Stimulated activated CD4-positive, alpha-beta T cell treated with anti-CD3 and anti-CD28 coated beads, TNF-alpha, amount 100 ng/mL, for 4 hours (primary cell): ENCODE results near the gene SLC24A5.
A peak's percentile ranks its signal among the peaks of the same experiment; 100 is the strongest.

Source experiments
- DNase-seq, 3 experiments: peaks; one replicate each; pipeline ENCODE4 v3.0.0-alpha.2; 2020; ENCODE audit warnings: low read depth in 3 of 3

Gene SLC24A5

DNA sequence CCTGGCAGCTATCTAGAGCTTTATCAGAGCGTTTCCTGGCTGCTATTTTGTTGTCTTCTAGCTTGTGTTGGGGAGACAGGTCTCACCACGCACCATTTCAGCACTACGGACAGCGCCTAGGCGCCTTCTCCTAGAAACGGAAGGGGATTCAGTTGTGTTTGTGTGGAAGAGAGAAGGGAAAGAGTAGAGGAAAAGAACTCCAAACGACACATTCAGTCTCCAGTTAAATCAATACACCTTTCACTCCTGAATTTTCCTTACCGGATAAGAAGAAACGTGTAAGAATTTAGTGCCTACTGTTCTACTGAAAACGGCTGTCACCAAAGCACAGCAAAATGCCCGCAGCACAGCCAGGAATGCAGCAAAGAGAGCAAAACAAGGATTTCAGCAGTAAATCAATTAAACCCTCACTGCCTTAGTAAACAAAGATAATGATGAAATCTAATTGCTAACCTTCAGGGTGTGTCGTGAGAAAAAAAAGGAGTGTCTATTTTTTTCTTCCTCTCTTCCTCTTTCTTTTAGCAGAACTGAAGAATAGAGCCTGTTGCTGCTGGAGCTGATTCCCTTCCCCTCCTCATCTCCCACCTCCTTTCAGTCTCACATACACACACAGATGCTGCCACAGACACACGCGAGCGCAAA lies 70.3 kb downstream of the SLC24A5 start:
- peak in 1 of 3 experiments; percentile 2 for DNase-seq

DNA sequence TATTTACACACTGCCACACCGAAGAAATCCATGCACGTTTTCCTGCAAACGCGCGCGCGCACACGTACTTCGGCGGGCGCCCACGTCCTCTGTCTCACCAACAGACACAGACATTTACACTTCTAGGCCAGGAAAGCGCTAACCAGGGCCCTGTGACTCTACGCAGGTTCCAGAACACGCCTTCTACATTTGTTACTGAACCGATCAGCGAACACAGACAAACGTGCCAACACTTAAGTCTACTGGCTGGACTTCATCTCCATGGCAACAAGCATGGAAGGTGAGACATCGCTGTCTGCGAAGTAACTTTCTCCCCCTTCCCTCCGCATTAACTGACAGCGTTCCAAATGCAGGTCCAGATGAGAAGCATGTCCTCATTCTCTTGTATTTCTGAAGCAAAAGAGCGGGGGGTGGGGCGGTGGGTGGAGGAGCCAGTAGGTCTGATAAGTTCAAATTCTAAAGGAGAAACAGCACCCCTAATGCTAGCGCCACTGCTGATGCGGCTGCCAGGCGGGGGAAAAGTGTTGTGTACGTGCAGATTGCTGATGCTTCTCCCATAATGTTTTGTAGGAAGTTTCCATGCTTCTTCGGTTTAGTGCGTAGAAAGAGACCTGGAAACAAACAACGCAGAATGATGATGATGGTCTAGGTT lies 70.9 kb downstream of the SLC24A5 start, which contains the start of gene CTXN2:
Gene CTXN2 (plus strand): TSS at position 92 of the 652 bp plus-strand sequence. CDS start 9,636 bp downstream, outside the sequence.
- DNase-seq, result no peak
